ENCODE data around the gene KLF11.

KLF11 gene

DNA sequence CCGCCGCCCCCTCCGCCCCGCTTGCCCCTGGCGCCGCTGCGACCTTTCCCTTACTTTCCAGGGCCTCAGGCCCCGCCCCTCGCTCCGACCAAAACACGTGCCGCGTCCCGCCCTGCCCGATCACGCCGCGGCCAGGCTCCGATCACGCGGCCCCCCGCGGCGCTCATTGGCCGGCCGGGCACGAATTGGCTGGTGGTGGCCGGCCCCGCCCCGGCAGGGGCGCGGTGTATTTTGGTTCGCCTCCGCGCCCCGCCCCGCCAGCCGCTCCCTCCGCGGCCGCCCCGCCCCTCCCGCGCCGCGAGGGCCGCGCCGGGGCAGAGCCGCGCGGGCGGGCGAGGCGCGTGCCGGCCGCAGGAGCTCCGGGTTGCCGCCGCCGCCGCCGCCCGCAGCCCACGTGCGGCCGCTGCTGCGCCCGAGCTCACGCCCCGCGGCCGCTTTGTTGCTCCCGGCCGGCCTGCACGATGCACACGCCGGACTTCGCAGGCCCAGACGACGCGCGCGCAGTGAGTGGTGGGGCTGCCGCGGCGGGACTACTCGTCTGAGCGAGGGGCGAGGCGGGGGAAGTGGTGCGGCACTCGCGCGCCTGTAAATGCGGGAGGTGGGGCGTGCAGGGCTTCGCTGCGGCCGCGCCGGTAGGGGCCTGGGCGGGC, at the start of gene KLF11:
Gene KLF11, plus strand, starts transcription at position 295 of the 650 bp plus-strand sequence. Its CDS starts 167 bp downstream, at position 462.
- Mint-ChIP-seq H3K4me3 (peak within 1 kb of the TSS; percentile 81), H3K27me3 (ENCODE audit: low read depth) (peaks cover 24% of the 10 kb centered on the region), H3K27ac (peak within 1 kb of the TSS; percentile 90), H3K36me3 (ENCODE audit: low read depth) (peaks cover 6% of the 10 kb centered on the region), H3K4me1 (ENCODE audit: low read depth) (peaks cover 15% of the 10 kb centered on the region), H3K9me3 (no peaks in the 10 kb centered on the region)
- DNase-seq (ENCODE audit: low spot score): peak; percentile 82

- no peaks in the 10 kb centered on the region for H3K36me3 Mint-ChIP-seq (ENCODE audit: low read depth)
- H3K27me3 Mint-ChIP-seq (ENCODE audit: low read depth): peaks cover 6% of the 10 kb centered on the region
- H3K27ac Mint-ChIP-seq: no peak overlapping the region
Observed at GRCh38 chr2:9994462-9994861, 48.9 kb upstream of the KLF11 start.

GRCh38 chr2:9995059-9995458, 48.3 kb upstream of the KLF11 start:
- Mint-ChIP-seq H3K4me3 (no peak overlapping the region), H3K27me3 (ENCODE audit: low read depth) (peaks cover 6% of the 10 kb centered on the region), H3K4me1 (ENCODE audit: low read depth) (peaks cover 8% of the 10 kb centered on the region), H3K36me3 (ENCODE audit: low read depth) (no peaks in the 10 kb centered on the region), H3K9me3 (no peaks in the 10 kb centered on the region), H3K27ac (no peak overlapping the region)
- DNase-seq (ENCODE audit: low spot score): no peak

More at GRCh38 chr2:9994462-9994861, 48.9 kb upstream of the KLF11 start:
- Mint-ChIP-seq H3K9me3 (no peaks in the 10 kb centered on the region), H3K4me3 (no peak overlapping the region), H3K4me1 (ENCODE audit: low read depth) (peaks cover 8% of the 10 kb centered on the region)
- no peak for DNase-seq (ENCODE audit: low spot score)

DNA sequence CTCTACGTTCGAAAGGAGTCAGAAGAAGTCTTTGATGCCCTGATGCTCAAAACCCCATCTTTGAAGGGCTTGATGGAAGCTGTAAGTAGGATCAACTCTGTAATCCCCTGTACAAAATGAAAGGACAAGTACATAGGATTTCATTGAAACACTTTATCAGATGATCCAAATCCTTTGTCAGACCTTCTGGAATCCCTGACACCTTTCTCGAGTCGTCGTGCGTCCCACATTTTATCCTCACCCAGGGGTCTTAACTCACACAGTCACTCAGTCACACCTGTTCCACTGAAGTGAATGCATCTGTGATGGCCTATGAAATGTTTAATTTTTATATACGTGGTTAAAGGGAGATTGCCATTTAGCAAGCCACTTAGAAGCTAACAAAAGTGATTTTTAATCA, 47.0 kb upstream of the KLF11 start:
- H3K36me3 Mint-ChIP-seq (ENCODE audit: low read depth): no peaks in the 10 kb centered on the region
- no peak for DNase-seq (ENCODE audit: low spot score)
- H3K27me3 Mint-ChIP-seq (ENCODE audit: low read depth): peaks cover 6% of the 10 kb centered on the region
- no peak overlapping the region for H3K4me3 Mint-ChIP-seq
- H3K27ac Mint-ChIP-seq: no peak overlapping the region
- no peaks in the 10 kb centered on the region for H3K9me3 Mint-ChIP-seq
- peaks cover 8% of the 10 kb centered on the region for H3K4me1 Mint-ChIP-seq (ENCODE audit: low read depth)

- Mint-ChIP-seq H3K9me3 (no peaks in the 10 kb centered on the region), H3K27me3 (ENCODE audit: low read depth) (peaks cover 8% of the 10 kb centered on the region)
- no peak for DNase-seq (ENCODE audit: low spot score)
Observed at GRCh38 chr2:9997936-9998335, 45.4 kb upstream of the KLF11 start.

GRCh38 chr2:9998916-9999654, 44.3 kb upstream of the KLF11 start:
- Mint-ChIP-seq H3K36me3 (ENCODE audit: low read depth) (no peaks in the 10 kb centered on the region), H3K27ac (no peak overlapping the region), H3K27me3 (ENCODE audit: low read depth) (peaks cover 6% of the 10 kb centered on the region), H3K4me3 (no peak overlapping the region), H3K9me3 (no peaks in the 10 kb centered on the region), H3K4me1 (ENCODE audit: low read depth) (peaks cover 2% of the 10 kb centered on the region)
- DNase-seq (ENCODE audit: low spot score): no peak

More at GRCh38 chr2:9997936-9998335, 45.4 kb upstream of the KLF11 start:
- no peak overlapping the region for H3K27ac Mint-ChIP-seq
- peaks cover 10% of the 10 kb centered on the region for H3K4me1 Mint-ChIP-seq (ENCODE audit: low read depth)
- H3K36me3 Mint-ChIP-seq (ENCODE audit: low read depth): no peaks in the 10 kb centered on the region
- no peak overlapping the region for H3K4me3 Mint-ChIP-seq

- Mint-ChIP-seq H3K4me3 (no peak overlapping the region), H3K4me1 (ENCODE audit: low read depth) (peaks cover 2% of the 10 kb centered on the region)
Observed at GRCh38 chr2:9999693-10000092, 43.7 kb upstream of the KLF11 start.

GRCh38 chr2:10000541-10000940, 42.8 kb upstream of the KLF11 start:
- Mint-ChIP-seq H3K4me1 (ENCODE audit: low read depth) (peaks cover 2% of the 10 kb centered on the region), H3K27me3 (ENCODE audit: low read depth) (peaks cover 3% of the 10 kb centered on the region), H3K9me3 (no peaks in the 10 kb centered on the region), H3K27ac (no peak overlapping the region), H3K36me3 (ENCODE audit: low read depth) (no peaks in the 10 kb centered on the region), H3K4me3 (no peak overlapping the region)
- no peak for DNase-seq (ENCODE audit: low spot score)

More at GRCh38 chr2:9999693-10000092, 43.7 kb upstream of the KLF11 start:
- Mint-ChIP-seq H3K27ac (no peak overlapping the region), H3K9me3 (no peaks in the 10 kb centered on the region), H3K27me3 (ENCODE audit: low read depth) (peaks cover 6% of the 10 kb centered on the region), H3K36me3 (ENCODE audit: low read depth) (no peaks in the 10 kb centered on the region)
- no peak for DNase-seq (ENCODE audit: low spot score)

DNA sequence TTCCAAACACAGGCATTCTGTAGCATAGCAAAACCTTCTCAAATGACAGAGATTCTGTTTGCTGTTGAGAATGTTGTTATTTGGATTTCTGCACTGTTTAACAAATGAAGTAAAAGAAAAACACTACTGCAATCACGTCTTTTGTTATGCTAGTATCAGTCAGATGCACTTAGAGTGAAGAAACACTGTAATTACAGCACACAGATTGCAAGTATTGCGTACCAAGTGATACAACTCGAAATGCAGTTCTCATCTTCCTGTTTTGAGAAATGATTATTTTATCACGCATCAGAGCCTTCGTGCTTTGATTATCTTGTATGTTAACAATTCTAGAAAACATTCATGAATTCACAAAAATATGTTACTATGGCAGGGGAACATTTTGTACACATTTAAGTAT, 41.8 kb upstream of the KLF11 start:
- no peak overlapping the region for H3K4me3 Mint-ChIP-seq
- no peak for DNase-seq (ENCODE audit: low spot score)
- H3K9me3 Mint-ChIP-seq: no peaks in the 10 kb centered on the region
- peaks cover 2% of the 10 kb centered on the region for H3K4me1 Mint-ChIP-seq (ENCODE audit: low read depth)
- H3K27ac Mint-ChIP-seq: no peak overlapping the region
- H3K27me3 Mint-ChIP-seq (ENCODE audit: low read depth): peaks cover 6% of the 10 kb centered on the region
- no peaks in the 10 kb centered on the region for H3K36me3 Mint-ChIP-seq (ENCODE audit: low read depth)

DNA sequence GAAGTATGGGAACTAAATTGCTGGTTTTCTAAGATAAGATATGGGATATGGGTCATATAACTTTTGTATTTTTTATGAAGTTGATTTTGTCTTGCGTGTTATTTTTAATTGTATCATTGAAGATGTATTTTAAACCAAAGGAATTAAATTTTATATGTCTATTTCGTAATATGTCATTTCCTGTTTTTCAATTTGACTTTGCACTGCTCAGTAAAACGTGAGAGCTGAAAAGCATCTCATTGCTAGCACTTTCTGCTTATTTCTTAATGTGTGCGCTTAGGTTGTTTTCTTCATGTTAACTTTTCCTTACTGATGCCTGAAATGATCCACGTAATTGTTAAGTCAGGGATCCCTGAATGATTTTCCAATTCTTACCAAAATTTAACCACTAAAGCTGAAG, 41.2 kb upstream of the KLF11 start:
- Mint-ChIP-seq H3K9me3 (no peaks in the 10 kb centered on the region), H3K36me3 (ENCODE audit: low read depth) (no peaks in the 10 kb centered on the region), H3K27me3 (ENCODE audit: low read depth) (peaks cover 6% of the 10 kb centered on the region), H3K27ac (no peak overlapping the region), H3K4me3 (no peak overlapping the region), H3K4me1 (ENCODE audit: low read depth) (peaks cover 2% of the 10 kb centered on the region)
- no peak for DNase-seq (ENCODE audit: low spot score)

GRCh38 chr2:10002681-10003080, 40.7 kb upstream of the KLF11 start:
- Mint-ChIP-seq H3K4me1 (ENCODE audit: low read depth) (peaks cover 2% of the 10 kb centered on the region), H3K36me3 (ENCODE audit: low read depth) (no peaks in the 10 kb centered on the region), H3K27ac (no peak overlapping the region), H3K27me3 (ENCODE audit: low read depth) (peaks cover 6% of the 10 kb centered on the region), H3K4me3 (no peak overlapping the region), H3K9me3 (no peaks in the 10 kb centered on the region)
- DNase-seq (ENCODE audit: low spot score): no peak

- Mint-ChIP-seq H3K27me3 (ENCODE audit: low read depth) (peaks cover 6% of the 10 kb centered on the region), H3K36me3 (ENCODE audit: low read depth) (no peaks in the 10 kb centered on the region), H3K4me1 (ENCODE audit: low read depth) (peaks cover 2% of the 10 kb centered on the region), H3K4me3 (no peak overlapping the region), H3K9me3 (no peaks in the 10 kb centered on the region), H3K27ac (no peak overlapping the region)
- no peak for DNase-seq (ENCODE audit: low spot score)
Observed at GRCh38 chr2:10003206-10004125, 39.9 kb upstream of the KLF11 start.

- no peaks in the 10 kb centered on the region for H3K9me3 Mint-ChIP-seq
- peaks cover 6% of the 10 kb centered on the region for H3K27me3 Mint-ChIP-seq (ENCODE audit: low read depth)
- peaks cover 2% of the 10 kb centered on the region for H3K4me1 Mint-ChIP-seq (ENCODE audit: low read depth)
- DNase-seq (ENCODE audit: low spot score): no peak
- H3K4me3 Mint-ChIP-seq: no peak overlapping the region
- no peak overlapping the region for H3K27ac Mint-ChIP-seq
- no peaks in the 10 kb centered on the region for H3K36me3 Mint-ChIP-seq (ENCODE audit: low read depth)
Observed at GRCh38 chr2:10004401-10004800, 38.9 kb upstream of the KLF11 start.

GRCh38 chr2:10004836-10005235, 38.5 kb upstream of the KLF11 start:
- Mint-ChIP-seq H3K27me3 (ENCODE audit: low read depth) (peaks cover 6% of the 10 kb centered on the region), H3K4me3 (no peak overlapping the region), H3K27ac (no peak overlapping the region), H3K4me1 (ENCODE audit: low read depth) (peaks cover 2% of the 10 kb centered on the region), H3K9me3 (no peaks in the 10 kb centered on the region), H3K36me3 (ENCODE audit: low read depth) (no peaks in the 10 kb centered on the region)
- no peak for DNase-seq (ENCODE audit: low spot score)

All from T-helper 2 cell treated with Interferon-gamma antibody and Interleukin-4, amounts not matched to agents 5 μg/mL and 100 μg/mL, for 36 hours (primary cell).